ENCODE measurements around the gene PDE8B. TPM values are rescaled to one million over a fixed set of nuclear protein-coding genes. Genes with fewer than 3 reads are reported as not detected.

PDE8B gene
- total and polyA plus RNA-seq, 2 experiments from 2014 or later: 0.83 to 0.84 TPM

- no peak for TF ChIP-seq CTCF (IDR thresholded peaks at IDR 0.05; ENCODE audit: low read depth, low read length)
- DNase-seq (ENCODE audit: low read depth in 1 of 2, low spot score in 1 of 2): no peak
Observed at GRCh38 chr5:77413049-77413448, 202.6 kb downstream of the PDE8B start.

GRCh38 chr5:77418162-77418561 is 207.7 kb downstream of the PDE8B start:
- TF ChIP-seq CTCF (IDR thresholded peaks at IDR 0.05; ENCODE audit: low read depth, low read length): no peak
- Histone ChIP-seq H3K36me3 (no peaks in the 10 kb centered on the region), H3K27me3 (no peaks in the 10 kb centered on the region), H3K9me3 (ENCODE audit: low read depth) (no peaks in the 10 kb centered on the region), H3K27ac (no peak overlapping the region), H3K4me3 (no peak overlapping the region), H3K4me1 (ENCODE audit: low read depth) (no peaks in the 10 kb centered on the region)
- DNase-seq (ENCODE audit: low read depth in 1 of 2, low spot score in 1 of 2): no peak

More at GRCh38 chr5:77413049-77413448, 202.6 kb downstream of the PDE8B start:
- Histone ChIP-seq H3K4me1 (ENCODE audit: low read depth) (no peaks in the 10 kb centered on the region), H3K27ac (no peak overlapping the region), H3K27me3 (no peaks in the 10 kb centered on the region), H3K4me3 (no peak overlapping the region), H3K36me3 (no peaks in the 10 kb centered on the region), H3K9me3 (ENCODE audit: low read depth) (no peaks in the 10 kb centered on the region)

GRCh38 chr5:77418601-77419581 is 208.4 kb downstream of the PDE8B start:
- no peak overlapping the region for H3K4me3 ChIP-seq
- H3K4me1 ChIP-seq (ENCODE audit: low read depth): no peaks in the 10 kb centered on the region
- H3K9me3 ChIP-seq (ENCODE audit: low read depth): no peaks in the 10 kb centered on the region
- no peaks in the 10 kb centered on the region for H3K27me3 ChIP-seq
- DNase-seq (ENCODE audit: low read depth in 1 of 2, low spot score in 1 of 2): no peak
- no peak overlapping the region for H3K27ac ChIP-seq
- H3K36me3 ChIP-seq: no peaks in the 10 kb centered on the region
- no peak for TF ChIP-seq CTCF (IDR thresholded peaks at IDR 0.05; ENCODE audit: low read depth, low read length)

- no peaks in the 10 kb centered on the region for H3K36me3 ChIP-seq
- no peak overlapping the region for H3K27ac ChIP-seq
- H3K27me3 ChIP-seq: no peaks in the 10 kb centered on the region
- no peaks in the 10 kb centered on the region for H3K9me3 ChIP-seq (ENCODE audit: low read depth)
- H3K4me1 ChIP-seq (ENCODE audit: low read depth): no peaks in the 10 kb centered on the region
- no peak for TF ChIP-seq CTCF (IDR thresholded peaks at IDR 0.05; ENCODE audit: low read depth, low read length)
- H3K4me3 ChIP-seq: no peak overlapping the region
- no peak for DNase-seq (ENCODE audit: low read depth in 1 of 2, low spot score in 1 of 2)
Observed at GRCh38 chr5:77419644-77420582, 209.4 kb downstream of the PDE8B start.

- no peak for DNase-seq (ENCODE audit: low read depth in 1 of 2, low spot score in 1 of 2)
- Histone ChIP-seq H3K4me1 (ENCODE audit: low read depth) (no peaks in the 10 kb centered on the region), H3K27me3 (no peaks in the 10 kb centered on the region), H3K4me3 (no peak overlapping the region), H3K27ac (no peak overlapping the region), H3K9me3 (ENCODE audit: low read depth) (no peaks in the 10 kb centered on the region), H3K36me3 (no peaks in the 10 kb centered on the region)
- TF ChIP-seq CTCF (IDR thresholded peaks at IDR 0.05; ENCODE audit: low read depth, low read length): no peak
Observed at GRCh38 chr5:77420940-77421339, 210.5 kb downstream of the PDE8B start.
